A549 (cell line): ENCODE measurements around the gene RPS6KA6. TPM values are rescaled to one million over a fixed set of nuclear protein-coding genes. Genes with fewer than 3 reads are reported as not detected.

Experiments
- ATAC-seq, 2 experiments: fragments of 200-7000 bp in 1 of 2; fragments of >200 bp in 1 of 2; cut with Nextera tagmentation in 1 of 2; cut with Tn5 transposase in 1 of 2; 3 replicates each; pipeline versions ENCODE4 v1.8.0 to v1.9.1; 2018 to 2020; ENCODE audit warnings: mild to moderate bottlenecking in 1 of 2, moderate library complexity in 1 of 2
- CTCF ChIA-PET: fragments of 300-600 bp; sonication (Branson Sonifier 250); formaldehyde crosslinking; extraction: SDS; loops from one replicate; lab custom pipeline; 2021; ENCODE audit warnings: antibody characterized with exemption, inconsistent platforms; lab: Yijun Ruan, JAX
- POLR2A ChIA-PET: fragments of 350-600 bp; formaldehyde crosslinking; extraction: SDS; loops from one replicate; lab custom pipeline; 2021; ENCODE audit warnings: antibody characterized with exemption, inconsistent platforms; lab: Yijun Ruan, JAX
- DNase-seq, 2 experiments: peaks; one replicate each; pipeline versions ENCODE4 v3.0.0 to v3.0.0-alpha.2; 2011 to 2016; ENCODE audit warnings: low read depth in 1 of 2, low spot score in 1 of 2
- FAIRE-seq: peaks from 2 replicates; lab custom pipeline; 2011; peaks lifted over from hg19 to GRCh38; lab: Jason Lieb, UNC
- H3K27ac ChIP-seq, 2 experiments: fragments of >200 bp; sonication (Bioruptor Twin); formaldehyde crosslinking; 3 replicates each; pipeline ENCODE4 v1.5.1; 2016 to 2017
- H3K4me1 ChIP-seq: fragments of >200 bp; sonication (Bioruptor Twin); formaldehyde crosslinking; 3 replicates; pipeline ENCODE4 v1.6.1; 2016
- H3K4me2 ChIP-seq: fragments of >200 bp; sonication (Bioruptor Twin); formaldehyde crosslinking; 3 replicates; pipeline ENCODE4 v1.6.1; 2016
- H3K4me3 ChIP-seq: fragments of >200 bp; sonication (Bioruptor Twin); formaldehyde crosslinking; 3 replicates; pipeline ENCODE4 v1.5.1; 2016
- H3K9me3 ChIP-seq: fragments of >200 bp; sonication (Bioruptor Twin); formaldehyde crosslinking; 3 replicates; pipeline ENCODE4 v1.6.1; 2016
- CBX2 ChIP-seq: fragments of 200-600 bp; sonication (generic); IDR thresholded peaks from 2 replicates; pipeline ENCODE4 v1.6.1; 2016; ENCODE audit warnings: low read depth, mild to moderate bottlenecking, borderline replicate concordance
- CEBPB ChIP-seq, 2 experiments: fragments of >200 bp in 1 of 2; sonication (Bioruptor Twin) in 1 of 2; formaldehyde crosslinking in 1 of 2; IDR thresholded peaks; 2 replicates each; pipeline ENCODE4 v1.6.1; 2012 to 2016
- CHD2 ChIP-seq: fragments of 150-350 bp; IDR thresholded peaks from 2 replicates; pipeline ENCODE4 v1.6.1; 2014; ENCODE audit warnings: low read length; ENCODE audit not compliant: partially characterized antibody
- CHD4 ChIP-seq: fragments of 200-600 bp; sonication (generic); IDR thresholded peaks from 2 replicates; pipeline ENCODE4 v1.6.1; 2016; ENCODE audit warnings: antibody characterized with exemption, mild to moderate bottlenecking, borderline replicate concordance
- EHMT2 ChIP-seq: fragments of 200-600 bp; sonication (generic); IDR thresholded peaks from 2 replicates; pipeline ENCODE4 v1.6.1; 2016; ENCODE audit warnings: antibody characterized with exemption, low read depth, mild to moderate bottlenecking, moderate library complexity
- ESRRA ChIP-seq: fragments of 150-350 bp; IDR thresholded peaks from 2 replicates; pipeline ENCODE4 v1.6.1; 2014; ENCODE audit warnings: mild to moderate bottlenecking, low read length, borderline replicate concordance
- FOSB ChIP-seq: fragments of 250-450 bp; sonication (Bioruptor Pico); IDR thresholded peaks from 2 replicates; pipeline ENCODE4 v1.5.0; 2020; ENCODE audit warnings: mild to moderate bottlenecking, moderate library complexity
- FOXS1 ChIP-seq: fragments of 250-450 bp; sonication (Bioruptor Pico); IDR thresholded peaks from 2 replicates; pipeline ENCODE4 v1.5.0; 2020; ENCODE audit warnings: mild to moderate bottlenecking, moderate library complexity
- JUNB ChIP-seq: fragments of >200 bp; sonication (Bioruptor Twin); formaldehyde crosslinking; IDR thresholded peaks from 2 replicates; pipeline ENCODE4 v1.6.1; 2016
- KDM5A ChIP-seq: fragments of 200-600 bp; sonication (generic); IDR thresholded peaks from 2 replicates; pipeline ENCODE4 v1.6.1; 2016; ENCODE audit warnings: antibody characterized with exemption, mild to moderate bottlenecking
- POLR2A ChIP-seq: IDR thresholded peaks from 2 replicates; pipeline ENCODE4 v1.6.1; 2012; ENCODE audit warnings: mild to moderate bottlenecking, low read length
- POLR2AphosphoS2 ChIP-seq: conservative IDR thresholded peaks from 2 replicates; pipeline ENCODE4 v1.6.1; 2012; ENCODE audit warnings: low read length, improper control_type of control experiment, inconsistent platforms
- RNF2 ChIP-seq: fragments of 200-600 bp; sonication (generic); IDR thresholded peaks from 2 replicates; pipeline ENCODE4 v1.6.1; 2016; ENCODE audit warnings: low read depth, mild to moderate bottlenecking, antibody characterized with exemption, moderate library complexity, borderline replicate concordance
- TFCP2L1 ChIP-seq: fragments of 250-450 bp; sonication (Bioruptor Pico); IDR thresholded peaks from 2 replicates; pipeline ENCODE4 v1.5.0; 2021; ENCODE audit warnings: mild to moderate bottlenecking
- ZC3H11A ChIP-seq: fragments of 450-650 bp; IDR thresholded peaks from 2 replicates; pipeline ENCODE4 v1.6.1; 2014; ENCODE audit warnings: antibody characterized with exemption, mild to moderate bottlenecking
- ZNF302 ChIP-seq: fragments of 250-450 bp; sonication (Bioruptor Pico); IDR thresholded peaks from 2 replicates; pipeline ENCODE4 v1.9.0; 2021; ENCODE audit warnings: inconsistent platforms, mild to moderate bottlenecking, moderate library complexity
- ZSCAN20 ChIP-seq: fragments of 250-450 bp; sonication (Bioruptor Pico); IDR thresholded peaks from 2 replicates; pipeline ENCODE4 v1.8.0; 2022; ENCODE audit warnings: mild to moderate bottlenecking, moderate library complexity
- WGBS: methylation state at CpG from one replicate; pipeline ENCODE4 v1.1.6; 2017; ENCODE audit errors: missing lambda C conversion rate; 5-methylcytosine and 5-hydroxymethylcytosine counted together
- polyA plus RNA-seq, 4 experiments: library from polyadenylated mRNA; depleted of rRNA in 3 of 4; stranded (reverse); fragments of >200 nt; fragmentation: RNase III in 1 of 4; extraction: RNeasy Plus Mini Kit Qiagen cat#74134 plus additional on column Dnase treatment in 1 of 4; gene quantifications; 2 replicates in 3 of 4; 3 replicates in 1 of 4; pipeline ENCODE4 v1.2.3, GENCODE V29; 2011 to 2017
- small RNA-seq, 6 experiments: library from RNA; depleted of rRNA; stranded (forward); fragments of <200 nt; gene quantifications; one replicate each; pipeline ENCODE3, GENCODE V24; 2012
- TF ChIP-seq, protein P1 (sequence below): fragments of >200 bp; sonication (Bioruptor Twin); formaldehyde crosslinking; IDR thresholded peaks from 3 replicates; pipeline ENCODE4 v1.6.1; 2016
- TF ChIP-seq, protein P2 (sequence below): fragments of 450-650 bp; IDR thresholded peaks from 2 replicates; pipeline ENCODE4 v1.6.1; 2014; ENCODE audit warnings: antibody characterized with exemption
- TF ChIP-seq, protein P3 (sequence below): fragments of 250-450 bp; sonication (Bioruptor Pico); IDR thresholded peaks from 2 replicates; pipeline ENCODE4 v1.5.0; 2020; ENCODE audit warnings: low read depth, mild to moderate bottlenecking, moderate library complexity

RPS6KA6 gene
- polyA plus RNA-seq, 2 of the 4 experiments (the other 2 are of a cell fraction): 4.6 to 11.3 TPM

DNA sequence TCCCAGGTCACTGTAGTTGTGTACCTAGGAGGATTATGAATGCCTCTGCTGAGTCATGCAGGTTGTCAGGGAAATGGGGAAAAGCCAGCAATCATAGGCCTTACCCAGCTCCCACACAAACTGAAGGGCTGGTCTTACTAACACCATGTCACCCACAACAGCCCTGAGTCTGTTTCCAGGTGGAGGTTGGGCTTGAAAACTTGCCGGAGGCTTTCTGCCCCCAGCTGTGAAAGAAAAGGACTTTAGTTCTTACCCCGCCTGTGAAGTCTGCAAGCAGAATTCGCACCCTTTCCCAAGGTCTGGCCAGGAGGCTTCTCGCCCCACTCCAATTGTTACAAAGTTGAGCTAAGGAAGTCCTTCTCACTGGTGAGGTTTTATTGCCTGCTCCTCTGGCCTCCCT lies 143.9 kb downstream of the RPS6KA6 start:
- DNase-seq: peak in 1 of 2 experiments; percentile 8
- H3K9me3 ChIP-seq: no peaks in the 10 kb centered on the region
- 38% methylated on average over 3 of the region's 4 CpGs for WGBS
- no peak overlapping the region for H3K4me3 ChIP-seq
- CTCF ChIA-PET: interaction anchor here (0.8 kb wide), 1 partner anchor 9 kb away, joined by 3 read pairs; no protein-coding TSS in a partner anchor
- POLR2A ChIA-PET: no interaction called here
- no peak overlapping the region for H3K27ac ChIP-seq
- TF ChIP-seq RNF2 (no peak), KDM5A (no peak), POLR2AphosphoS2 (no peak), JUNB (no peak), CEBPB (IDR thresholded peaks at IDR 0.05) (no peak), ESRRA (no peak), FOSB (CRISPR knock-in tag) (no peak), CHD4 (no peak), EHMT2 (no peak), ZNF302 (CRISPR knock-in tag) (no peak), TFCP2L1 (CRISPR knock-in tag) (no peak), FOXS1 (CRISPR knock-in tag) (no peak), CBX2 (no peak), ZSCAN20 (CRISPR knock-in tag) (no peak), CHD2 (no peak), ZC3H11A (no peak), POLR2A (no peak)
- TF ChIP-seq, protein P1, sequence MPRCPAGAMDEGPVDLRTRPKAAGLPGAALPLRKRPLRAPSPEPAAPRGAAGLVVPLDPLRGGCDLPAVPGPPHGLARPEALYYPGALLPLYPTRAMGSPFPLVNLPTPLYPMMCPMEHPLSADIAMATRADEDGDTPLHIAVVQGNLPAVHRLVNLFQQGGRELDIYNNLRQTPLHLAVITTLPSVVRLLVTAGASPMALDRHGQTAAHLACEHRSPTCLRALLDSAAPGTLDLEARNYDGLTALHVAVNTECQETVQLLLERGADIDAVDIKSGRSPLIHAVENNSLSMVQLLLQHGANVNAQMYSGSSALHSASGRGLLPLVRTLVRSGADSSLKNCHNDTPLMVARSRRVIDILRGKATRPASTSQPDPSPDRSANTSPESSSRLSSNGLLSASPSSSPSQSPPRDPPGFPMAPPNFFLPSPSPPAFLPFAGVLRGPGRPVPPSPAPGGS: no peak
- TF ChIP-seq, protein P2, sequence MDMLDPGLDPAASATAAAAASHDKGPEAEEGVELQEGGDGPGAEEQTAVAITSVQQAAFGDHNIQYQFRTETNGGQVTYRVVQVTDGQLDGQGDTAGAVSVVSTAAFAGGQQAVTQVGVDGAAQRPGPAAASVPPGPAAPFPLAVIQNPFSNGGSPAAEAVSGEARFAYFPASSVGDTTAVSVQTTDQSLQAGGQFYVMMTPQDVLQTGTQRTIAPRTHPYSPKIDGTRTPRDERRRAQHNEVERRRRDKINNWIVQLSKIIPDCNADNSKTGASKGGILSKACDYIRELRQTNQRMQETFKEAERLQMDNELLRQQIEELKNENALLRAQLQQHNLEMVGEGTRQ: no peak
- TF ChIP-seq, protein P3, sequence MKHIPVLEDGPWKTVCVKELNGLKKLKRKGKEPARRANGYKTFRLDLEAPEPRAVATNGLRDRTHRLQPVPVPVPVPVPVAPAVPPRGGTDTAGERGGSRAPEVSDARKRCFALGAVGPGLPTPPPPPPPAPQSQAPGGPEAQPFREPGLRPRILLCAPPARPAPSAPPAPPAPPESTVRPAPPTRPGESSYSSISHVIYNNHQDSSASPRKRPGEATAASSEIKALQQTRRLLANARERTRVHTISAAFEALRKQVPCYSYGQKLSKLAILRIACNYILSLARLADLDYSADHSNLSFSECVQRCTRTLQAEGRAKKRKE: no peak
- H3K4me1 ChIP-seq: no peaks in the 10 kb centered on the region
- no peak for FAIRE-seq
- no peak overlapping the region for H3K4me2 ChIP-seq
- ATAC-seq: no peak

Small RNA genes within 50 kb of the gene (small RNA-seq; reads per million reads assigned to genes)
- 0 reads per million in 6 experiments for gene MIR548I4
